SK-N-SH (cell line): Measurements from ENCODE around the gene DUS2. TPM values are rescaled to one million over a fixed set of nuclear protein-coding genes. Genes with fewer than 3 reads are reported as not detected.
A peak's percentile ranks its signal among the peaks of the same experiment; 100 is the strongest.

Experiments used
- CTCF ChIA-PET: fragments of 300-600, 350-600 bp; formaldehyde crosslinking; extraction: SDS; loops from one replicate; lab custom pipeline; 2021; lab: Yijun Ruan, JAX
- POLR2A ChIA-PET: fragments of 350-600 bp; sonication (Branson Sonifier 250); formaldehyde crosslinking; extraction: SDS; loops from one replicate; lab custom pipeline; 2020; ENCODE audit warnings: antibody characterized with exemption, inconsistent platforms; lab: Yijun Ruan, JAX
- DNase-seq: peaks from one replicate; pipeline ENCODE4 v3.0.0; 2012
- H2AFZ ChIP-seq: fragments of 200-600 bp; sonication (generic); 2 replicates; pipeline ENCODE4 v1.8.1; 2016; ENCODE audit warnings: antibody characterized with exemption, mild to moderate bottlenecking, low read depth
- H3F3A ChIP-seq: fragments of 200-600 bp; sonication (generic); replicated peaks from 2 replicates; pipeline ENCODE3; 2016; ENCODE audit warnings: antibody characterized with exemption, mild to moderate bottlenecking; ENCODE audit not compliant: insufficient read depth
- H3K27ac ChIP-seq, 2 experiments: fragments of 200-500 bp in 1 of 2; fragments of 200-600 bp in 1 of 2; sonication (Bioruptor generic) in 1 of 2; sonication (generic), shearing (Covaris generic) in 1 of 2; 2 replicates each; pipeline versions ENCODE4 v1.5.1 to v1.6.1; 2014 to 2016; ENCODE audit warnings: low read depth in 2 of 2, inconsistent platforms in 1 of 2, low read length in 1 of 2, mild to moderate bottlenecking in 1 of 2, mixed read lengths in 1 of 2
- H3K27me3 ChIP-seq: fragments of 200-600 bp; sonication (generic), shearing (Covaris generic); 2 replicates; pipeline ENCODE4 v1.6.1; 2016; ENCODE audit warnings: mixed run types; ENCODE audit not compliant: insufficient read depth
- H3K36me3 ChIP-seq, 2 experiments: fragments of 200-500 bp in 1 of 2; fragments of 200-600 bp in 1 of 2; sonication (Bioruptor generic) in 1 of 2; sonication (generic) in 1 of 2; replicated peaks in 1 of 2; 2 replicates each; pipeline versions ENCODE3 to v1.5.1; 2014 to 2016; ENCODE audit warnings: low read length in 1 of 2, mild to moderate bottlenecking in 1 of 2; ENCODE audit not compliant: insufficient read depth in 2 of 2, control insufficient read depth in 1 of 2
- H3K4me1 ChIP-seq, 2 experiments: fragments of 200-500 bp in 1 of 2; fragments of 200-600 bp in 1 of 2; sonication (Bioruptor generic) in 1 of 2; sonication (generic), shearing (Covaris generic) in 1 of 2; 2 replicates each; pipeline versions ENCODE4 v1.5.1 to v1.6.1; 2014 to 2016; ENCODE audit warnings: low read depth in 1 of 2, low read length in 1 of 2, mixed run types in 1 of 2; ENCODE audit not compliant: insufficient read depth in 2 of 2, control insufficient read depth in 1 of 2
- H3K4me2 ChIP-seq: fragments of 200-600 bp; sonication (generic), shearing (Covaris generic); 2 replicates; pipeline ENCODE4 v1.6.1; 2017; ENCODE audit warnings: mixed run types
- H3K4me3 ChIP-seq, 2 experiments: fragments of 200-500 bp in 1 of 2; fragments of 200-600 bp in 1 of 2; sonication (Bioruptor generic) in 1 of 2; sonication (generic), shearing (Covaris generic) in 1 of 2; 2 replicates each; pipeline versions ENCODE4 v1.5.1 to v1.8.1; 2014 to 2016; ENCODE audit warnings: low read depth in 2 of 2, inconsistent platforms in 1 of 2, low read length in 1 of 2, mild to moderate bottlenecking in 1 of 2, mixed read lengths in 1 of 2, moderate library complexity in 1 of 2
- H3K79me2 ChIP-seq: fragments of 200-600 bp; sonication (generic); 2 replicates; pipeline ENCODE4 v1.8.1; 2017; ENCODE audit warnings: mild to moderate bottlenecking; ENCODE audit not compliant: insufficient read depth
- H3K9ac ChIP-seq: fragments of 200-600 bp; sonication (generic); 2 replicates; pipeline ENCODE4 v1.6.1; 2017; ENCODE audit warnings: mixed run types
- H3K9me2 ChIP-seq: fragments of 200-600 bp; sonication (generic); 2 replicates; pipeline ENCODE4 v1.6.1; 2017; ENCODE audit warnings: mixed run types
- H3K9me3 ChIP-seq: fragments of 200-600 bp; sonication (generic); 2 replicates; pipeline ENCODE4 v1.6.1; 2017; ENCODE audit warnings: mixed run types, mild to moderate bottlenecking, moderate library complexity
- H4K20me1 ChIP-seq: fragments of 200-600 bp; sonication (generic); 2 replicates; pipeline ENCODE4 v1.6.1; 2017; ENCODE audit warnings: mild to moderate bottlenecking, mixed run types; ENCODE audit not compliant: insufficient read depth
- ELF1 ChIP-seq: IDR thresholded peaks from 2 replicates; pipeline ENCODE4 v1.4.0; 2012
- FOXM1 ChIP-seq: IDR thresholded peaks from 2 replicates; pipeline ENCODE4 v1.4.0; 2012; ENCODE audit warnings: low read depth, mild to moderate bottlenecking
- GATA2 ChIP-seq: sonication (generic); formaldehyde crosslinking; IDR thresholded peaks from 2 replicates; pipeline ENCODE4 v1.5.0; 2020; ENCODE audit warnings: mild to moderate bottlenecking, missing genetic modification reagents
- IRF3 ChIP-seq: fragments of 150-350 bp; IDR thresholded peaks from 2 replicates; pipeline ENCODE4 v1.6.1; 2016; ENCODE audit warnings: mild to moderate bottlenecking, low read depth, low read length
- JUND ChIP-seq: IDR thresholded peaks from 2 replicates; pipeline ENCODE4 v1.4.0; 2012
- MXI1 ChIP-seq: IDR thresholded peaks from 2 replicates; pipeline ENCODE4 v1.6.1; 2012; ENCODE audit warnings: mild to moderate bottlenecking, low read depth, low read length, improper control_type of control experiment
- NRF1 ChIP-seq: IDR thresholded peaks from 2 replicates; pipeline ENCODE4 v1.6.1; 2012; ENCODE audit warnings: low read depth, mild to moderate bottlenecking, low read length
- PBX3 ChIP-seq: IDR thresholded peaks from 2 replicates; pipeline ENCODE4; 2012
- POLR2AphosphoS5 ChIP-seq: IDR thresholded peaks from 2 replicates; pipeline ENCODE4 v1.6.1; 2012; ENCODE audit warnings: low read depth, low read length
- REST ChIP-seq: IDR thresholded peaks from 2 replicates; pipeline ENCODE4 v1.6.1; 2012; ENCODE audit warnings: mild to moderate bottlenecking, low read depth, low read length, moderate library complexity
- RXRA ChIP-seq: IDR thresholded peaks from 2 replicates; pipeline ENCODE4 v1.4.0; 2012; ENCODE audit warnings: low read depth, mild to moderate bottlenecking, borderline replicate concordance
- TCF12 ChIP-seq: IDR thresholded peaks from 2 replicates; pipeline ENCODE4 v1.4.0; 2012
- YY1 ChIP-seq: IDR thresholded peaks from 2 replicates; pipeline ENCODE4 v1.4.0; 2012; ENCODE audit warnings: low read depth, mild to moderate bottlenecking
- WGBS: methylation state at CpG from one replicate; pipeline ENCODE4 v1.1.6; 2017; ENCODE audit warnings: low lambda C conversion rate; 5-methylcytosine and 5-hydroxymethylcytosine counted together
- polyA plus RNA-seq, 3 experiments: library from polyadenylated mRNA; depleted of rRNA; stranded (reverse); fragments of >200 nt; gene quantifications; 2 replicates each; pipeline ENCODE4 v1.2.3, GENCODE V29; 2012
- TF ChIP-seq, protein P1 (sequence below): IDR thresholded peaks from 2 replicates; pipeline ENCODE4 v1.4.0; 2012; ENCODE audit warnings: low read depth, borderline replicate concordance
- TF ChIP-seq, protein P2 (sequence below): IDR thresholded peaks from 2 replicates; pipeline ENCODE4 v1.4.0; 2012; ENCODE audit warnings: low read depth, borderline replicate concordance

DUS2 gene
- polyA plus RNA-seq, 1 of the 3 experiments (the other 2 are of a cell fraction) = 16.1 TPM

GRCh38 chr16:68022278-68022727, 781 bp upstream of the DUS2 start:
- TF ChIP-seq, protein P1, sequence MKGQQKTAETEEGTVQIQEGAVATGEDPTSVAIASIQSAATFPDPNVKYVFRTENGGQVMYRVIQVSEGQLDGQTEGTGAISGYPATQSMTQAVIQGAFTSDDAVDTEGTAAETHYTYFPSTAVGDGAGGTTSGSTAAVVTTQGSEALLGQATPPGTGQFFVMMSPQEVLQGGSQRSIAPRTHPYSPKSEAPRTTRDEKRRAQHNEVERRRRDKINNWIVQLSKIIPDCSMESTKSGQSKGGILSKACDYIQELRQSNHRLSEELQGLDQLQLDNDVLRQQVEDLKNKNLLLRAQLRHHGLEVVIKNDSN = no peak
- TF ChIP-seq NRF1 = no peak
- no peak for TF ChIP-seq ELF1
- no peak for TF ChIP-seq FOXM1
- no peak for TF ChIP-seq POLR2AphosphoS5
- no peak for TF ChIP-seq PBX3
- no peak for TF ChIP-seq JUND
- Histone ChIP-seq H3K4me3 (peak overlapping the region; percentile 80 to 98), H3K27me3 (no peaks in the 10 kb centered on the region), H3K9me2 (no peaks in the 10 kb centered on the region), H3K4me2 (peak overlapping the region; percentile 93), H3K9me3 (no peaks in the 10 kb centered on the region), H3K4me1 (peaks cover 7 to 12% of the 10 kb centered on the region in 2 experiments; a peak in 2 of 4 replicates), H3F3A (no peaks in the 10 kb centered on the region), H4K20me1 (no peaks in the 10 kb centered on the region), H3K9ac (peak overlapping the region; percentile 97), H3K79me2 (peaks cover 47% of the 10 kb centered on the region), H2AFZ (peak overlapping the region; percentile 80; the same call in 1 of the 2 replicates), H3K27ac (peak overlapping the region in 1 of 2 experiments; percentile 57; a peak in 2 of 4 replicates), H3K36me3 (peaks cover 6 to 22% of the 10 kb centered on the region in 2 experiments)
- ChIA-PET POLR2A (interaction anchor here (1.3 kb wide), 1 partner anchor 86 kb away, joined by 5 read pairs; no protein-coding TSS in a partner anchor), CTCF (interaction anchor here (0.6 to 3.3 kb wide), 5 partner anchors 18 to 80 kb away, joined by 3 to 23 read pairs (median 4); no protein-coding TSS in a partner anchor)
- WGBS = no CpG with 5 or more reads among the region's 19 CpGs
- DNase-seq = no peak

- peaks cover 3% of the 10 kb centered on the region for H3F3A ChIP-seq
- TF ChIP-seq YY1 (no peak), MXI1 (no peak), PBX3 (no peak), REST (no peak), IRF3 (no peak), RXRA (no peak), GATA2 (CRISPR knock-in tag) (no peak), TCF12 (no peak)
- TF ChIP-seq, protein P2, sequence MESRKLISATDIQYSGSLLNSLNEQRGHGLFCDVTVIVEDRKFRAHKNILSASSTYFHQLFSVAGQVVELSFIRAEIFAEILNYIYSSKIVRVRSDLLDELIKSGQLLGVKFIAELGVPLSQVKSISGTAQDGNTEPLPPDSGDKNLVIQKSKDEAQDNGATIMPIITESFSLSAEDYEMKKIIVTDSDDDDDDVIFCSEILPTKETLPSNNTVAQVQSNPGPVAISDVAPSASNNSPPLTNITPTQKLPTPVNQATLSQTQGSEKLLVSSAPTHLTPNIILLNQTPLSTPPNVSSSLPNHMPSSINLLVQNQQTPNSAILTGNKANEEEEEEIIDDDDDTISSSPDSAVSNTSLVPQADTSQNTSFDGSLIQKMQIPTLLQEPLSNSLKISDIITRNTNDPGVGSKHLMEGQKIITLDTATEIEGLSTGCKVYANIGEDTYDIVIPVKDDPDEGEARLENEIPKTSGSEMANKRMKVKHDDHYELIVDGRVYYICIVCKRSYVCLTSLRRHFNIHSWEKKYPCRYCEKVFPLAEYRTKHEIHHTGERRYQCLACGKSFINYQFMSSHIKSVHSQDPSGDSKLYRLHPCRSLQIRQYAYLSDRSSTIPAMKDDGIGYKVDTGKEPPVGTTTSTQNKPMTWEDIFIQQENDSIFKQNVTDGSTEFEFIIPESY = no peak
- TF ChIP-seq, protein P1 = no peak
- H3K36me3 ChIP-seq = peaks cover 0 to 16% of the 10 kb centered on the region in 2 experiments
- no peaks in the 10 kb centered on the region; a peak in 1 of 4 replicates for H3K4me1 ChIP-seq
- H3K4me2 ChIP-seq = no peak overlapping the region
- no peaks in the 10 kb centered on the region for H3K27me3 ChIP-seq
- DNase-seq = no peak
- no peak overlapping the region for H3K4me3 ChIP-seq
- no peaks in the 10 kb centered on the region for H4K20me1 ChIP-seq
- no peak overlapping the region for H3K9ac ChIP-seq
- H3K9me3 ChIP-seq = no peaks in the 10 kb centered on the region
- POLR2A ChIA-PET = no interaction called here
- CTCF ChIA-PET = interaction anchor here (1.0 to 4.1 kb wide), 4 partner anchors 11 to 232 kb away, joined by 3 to 29 read pairs (median 4); partner anchors contain the start of gene NFATC3
- no peak overlapping the region for H3K27ac ChIP-seq
- H3K79me2 ChIP-seq = peaks cover 21% of the 10 kb centered on the region
- no peak overlapping the region for H2AFZ ChIP-seq
- H3K9me2 ChIP-seq = no peaks in the 10 kb centered on the region
- 97% methylated on average over 3 of the region's 3 CpGs for WGBS
Observed at GRCh38 chr16:68028996-68029395, 5.9 kb downstream of the DUS2 start.
